ENCODE measurements around the gene GTPBP6.
"Not testable (repeated sequence)": the region's sequence is repeated elsewhere in the genome, so short reads cannot be mapped to it uniquely, and the experiment has no call there.

GTPBP6 gene

DNA sequence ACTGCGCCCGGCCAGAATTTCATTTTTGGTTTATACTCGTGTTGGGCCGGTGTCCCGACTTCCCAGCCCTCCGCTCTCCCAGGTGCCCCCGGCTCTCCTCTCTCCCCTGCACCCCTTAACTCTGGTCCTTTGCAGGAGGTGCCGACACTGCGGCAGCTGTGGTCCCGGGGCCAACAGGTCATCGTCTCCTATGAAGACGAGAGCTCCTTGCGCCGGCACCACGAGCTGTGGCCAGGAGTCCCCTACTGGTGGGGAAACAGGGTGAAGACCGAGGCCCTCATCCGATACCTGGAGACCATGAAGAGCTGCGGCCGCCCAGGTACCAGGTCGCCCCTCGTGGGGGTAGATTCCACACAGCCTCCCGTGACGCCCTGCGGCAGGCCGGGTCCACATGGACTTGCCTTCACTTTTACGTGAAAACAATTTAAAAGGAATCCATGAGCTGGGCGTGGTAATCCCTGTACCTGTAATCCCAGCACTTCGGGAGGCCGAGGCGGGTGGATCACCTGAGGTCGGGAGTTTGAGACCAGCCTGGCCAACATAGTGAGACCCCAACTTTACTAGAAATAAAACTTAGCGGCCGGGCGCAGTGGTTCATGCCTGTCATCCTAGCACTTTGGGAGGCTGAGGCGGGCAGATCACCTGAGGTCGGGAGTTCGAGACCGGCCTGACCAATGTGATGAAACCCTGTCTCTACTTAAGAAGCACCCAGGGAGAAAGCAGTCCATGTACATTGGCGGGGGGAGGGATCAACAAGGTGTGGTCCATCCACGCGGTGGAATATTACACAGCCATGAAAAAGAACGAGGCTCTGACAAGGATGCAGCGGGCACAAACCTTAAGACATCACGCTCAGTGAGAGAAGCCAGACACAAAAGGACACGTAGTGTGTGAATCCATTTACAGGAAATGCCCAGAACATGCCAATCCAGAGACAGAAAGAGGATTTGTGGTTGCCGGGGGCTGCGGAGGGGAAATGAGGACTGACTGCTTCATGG is 25.4 kb downstream of the GTPBP6 start:
- in situ Hi-C loops (cut with HindIII; ENCODE audit: low sequenced_read_pairs) = no loop called here

DNA sequence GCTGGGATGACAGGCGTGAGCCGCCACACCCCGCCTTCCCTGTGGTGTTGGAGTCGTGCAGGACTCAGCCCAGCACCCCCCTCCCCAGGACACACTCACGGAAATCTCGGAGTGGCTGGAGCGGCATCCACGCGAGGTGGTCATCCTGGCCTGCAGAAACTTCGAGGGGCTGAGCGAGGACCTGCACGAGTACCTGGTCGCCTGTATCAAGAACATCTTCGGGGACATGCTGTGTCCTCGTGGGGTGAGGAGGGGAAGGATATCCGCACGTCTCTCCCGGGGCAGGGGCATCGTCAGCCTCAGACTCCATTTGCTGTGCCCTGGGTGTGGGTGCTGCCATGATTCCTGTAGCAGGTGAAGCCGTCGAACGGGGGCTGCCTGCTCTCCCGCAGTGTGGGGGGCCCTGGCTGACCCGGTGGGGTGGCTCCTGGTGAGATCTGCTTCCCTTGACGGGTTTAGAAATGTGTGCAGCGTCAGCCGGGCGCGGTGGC is 27.1 kb downstream of the GTPBP6 start:
- in situ Hi-C loops (cut with HindIII; ENCODE audit: low sequenced_read_pairs) = no loop called here

DNA sequence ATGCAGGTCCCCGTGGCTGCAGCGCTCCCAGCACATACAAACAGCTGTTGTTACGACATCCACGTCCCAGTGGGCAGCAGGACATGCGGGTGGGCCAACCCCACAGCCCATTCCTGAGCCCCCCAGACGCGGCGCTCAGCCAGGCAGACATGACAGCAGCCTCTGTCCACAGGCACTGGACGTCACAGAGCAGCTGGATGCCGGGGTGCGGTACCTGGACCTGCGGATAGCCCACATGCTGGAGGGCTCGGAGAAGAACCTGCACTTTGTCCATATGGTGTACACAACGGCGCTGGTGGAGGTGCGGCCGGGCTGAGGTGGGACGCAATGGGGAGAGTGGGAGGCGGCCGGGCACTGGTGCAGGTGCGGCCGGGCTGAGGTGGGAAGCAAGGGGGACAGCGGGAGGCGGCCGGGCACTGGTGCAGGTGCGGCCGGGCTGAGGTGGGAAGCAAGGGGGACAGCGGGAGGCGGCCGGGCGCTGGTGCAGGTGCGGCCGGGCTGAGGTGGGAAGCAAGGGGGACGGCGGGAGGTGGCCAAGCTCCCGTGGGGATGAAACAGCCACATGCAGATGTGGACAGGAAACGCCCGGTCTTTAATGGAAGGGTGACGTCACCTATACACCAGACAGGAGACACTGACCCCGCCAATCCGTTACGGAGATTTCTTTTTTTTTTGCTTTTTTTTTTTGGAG is 28.0 kb downstream of the GTPBP6 start:
- in situ Hi-C loops (cut with HindIII; ENCODE audit: low sequenced_read_pairs) = no loop called here

DNA sequence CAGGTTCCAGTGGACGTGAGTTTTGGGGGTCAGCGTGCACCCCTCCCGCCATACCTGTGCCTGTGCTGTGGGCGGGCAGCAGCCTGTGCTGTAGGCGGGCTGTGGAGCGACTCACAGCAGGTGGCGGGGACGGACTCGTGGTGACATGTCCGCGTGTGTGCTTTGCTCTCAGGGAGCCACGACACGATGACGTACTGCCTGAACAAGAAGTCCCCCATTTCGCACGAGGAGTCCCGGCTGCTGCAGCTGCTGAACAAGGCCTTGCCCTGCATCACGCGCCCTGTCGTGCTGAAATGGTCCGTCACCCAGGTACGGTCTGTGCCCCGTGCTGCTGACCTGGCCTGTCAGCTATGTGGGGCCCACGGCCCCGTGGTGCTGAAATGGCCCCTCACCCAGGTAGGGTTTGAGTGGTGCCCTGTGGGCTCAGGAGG is 30.0 kb downstream of the GTPBP6 start:
- in situ Hi-C loops (cut with HindIII; ENCODE audit: low sequenced_read_pairs) = no loop called here

DNA sequence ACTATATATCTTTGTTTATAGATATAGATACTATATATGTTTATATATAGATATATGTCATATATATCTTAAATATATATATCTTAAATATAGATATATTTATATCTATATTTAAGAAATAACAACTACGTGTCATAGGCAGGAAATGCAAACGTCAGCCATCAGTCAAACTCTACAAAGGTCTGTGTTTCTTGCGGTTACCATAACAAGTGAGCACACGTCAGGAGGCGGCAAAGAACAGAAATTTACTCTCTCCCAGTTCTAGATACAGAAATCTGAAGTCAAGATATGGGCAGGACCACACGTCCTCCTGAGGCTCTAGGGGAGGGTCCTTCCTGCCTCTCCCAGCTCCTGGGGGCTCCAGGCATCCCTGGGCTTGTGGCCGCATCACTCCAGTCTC is 30.9 kb downstream of the GTPBP6 start:
- in situ Hi-C loops (cut with HindIII; ENCODE audit: low sequenced_read_pairs) = no loop called here

DNA sequence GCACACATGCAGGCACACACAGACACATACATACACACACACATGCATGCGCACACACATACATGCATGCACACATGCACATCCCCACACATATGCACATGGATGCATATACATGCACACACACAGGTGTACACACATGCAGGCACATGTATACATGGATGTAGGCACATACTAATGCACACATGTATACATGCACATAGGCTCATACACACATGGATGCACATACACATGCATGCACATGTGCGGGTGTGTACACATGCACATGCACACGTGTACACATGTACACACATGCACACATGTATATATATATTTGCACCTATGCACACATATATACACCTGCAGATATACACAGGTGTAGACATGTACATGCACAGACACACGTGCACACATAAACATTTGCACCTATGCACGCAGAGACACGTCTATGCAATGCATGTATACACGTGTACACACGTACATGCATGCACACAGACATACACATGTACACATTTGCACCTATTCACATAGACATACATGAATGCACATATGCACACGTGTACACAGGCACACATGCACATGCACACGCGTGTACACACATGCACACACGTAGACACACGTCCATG is 33.4 kb downstream of the GTPBP6 start:
- in situ Hi-C loops (cut with HindIII; ENCODE audit: low sequenced_read_pairs) = no loop called here

DNA sequence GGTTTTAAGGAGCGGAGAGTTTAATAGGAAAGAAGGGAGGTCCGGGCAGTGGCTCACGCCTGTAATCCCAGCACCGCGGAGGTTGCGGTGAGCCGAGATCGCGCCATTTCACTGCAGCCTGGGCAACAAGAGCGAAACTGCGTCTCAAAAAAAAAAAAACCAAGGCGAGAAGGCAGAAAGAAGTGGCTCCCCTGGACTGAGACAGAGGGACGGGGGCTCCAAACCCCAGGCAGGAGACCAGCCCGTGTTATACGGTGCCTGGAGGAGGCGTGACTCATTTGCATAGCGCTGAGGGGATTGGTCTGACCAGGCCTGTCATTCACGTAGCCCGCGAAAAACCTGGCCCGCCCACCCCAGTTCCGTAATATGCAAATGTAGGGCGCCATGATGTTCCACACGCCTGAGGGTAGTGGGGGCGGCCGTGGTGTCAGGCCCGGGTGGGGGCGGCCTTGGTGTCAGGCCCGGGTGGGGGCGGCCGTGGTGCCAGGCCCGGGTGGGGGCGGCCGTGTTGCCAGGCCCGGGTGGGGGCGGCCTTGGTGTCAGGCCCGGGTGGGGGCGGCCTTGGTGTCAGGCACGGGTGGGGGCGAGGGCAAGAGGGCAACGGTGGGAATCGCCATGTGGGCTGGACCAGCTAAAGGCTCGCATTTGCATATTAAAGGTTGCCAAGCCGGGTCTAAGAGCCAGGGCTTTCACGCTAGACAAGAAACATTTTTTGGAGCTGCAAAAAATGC is 35.3 kb downstream of the GTPBP6 start:
- in situ Hi-C loops (cut with HindIII; ENCODE audit: low sequenced_read_pairs) = no loop called here

DNA sequence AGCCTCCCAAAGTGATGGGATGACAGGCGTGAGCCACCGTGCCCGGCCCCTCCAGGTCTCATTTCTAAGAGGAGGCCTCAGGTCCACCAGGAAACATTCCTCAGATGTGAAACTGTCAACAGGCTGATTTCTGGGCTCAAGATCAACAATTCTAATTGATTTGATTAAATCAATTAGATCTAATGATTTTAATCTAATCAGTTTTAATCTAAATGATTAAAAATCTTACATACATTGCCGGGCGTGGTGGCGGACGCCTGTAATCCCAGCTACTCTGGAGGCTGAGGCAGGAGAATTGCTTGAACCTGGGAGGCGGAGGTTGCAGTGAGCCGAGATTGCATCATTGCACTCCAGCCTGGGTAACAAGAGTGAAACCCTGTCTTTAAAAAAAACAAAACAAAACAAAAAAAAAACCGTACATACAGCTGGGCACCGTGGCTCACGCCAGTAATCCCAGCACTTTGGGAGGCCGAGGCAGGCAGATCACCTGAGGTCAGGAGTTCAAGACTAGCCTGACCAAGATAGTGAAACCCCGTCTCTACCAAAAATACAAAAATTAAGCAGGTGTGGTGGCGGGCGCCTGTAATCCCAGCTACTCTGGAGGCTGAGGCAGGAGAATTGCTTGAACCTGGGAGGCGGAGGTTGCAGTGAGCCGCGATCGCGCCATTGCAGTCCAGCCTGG is 36.5 kb downstream of the GTPBP6 start:
- in situ Hi-C loops (cut with HindIII; ENCODE audit: low sequenced_read_pairs) = not testable (repeated sequence)

DNA sequence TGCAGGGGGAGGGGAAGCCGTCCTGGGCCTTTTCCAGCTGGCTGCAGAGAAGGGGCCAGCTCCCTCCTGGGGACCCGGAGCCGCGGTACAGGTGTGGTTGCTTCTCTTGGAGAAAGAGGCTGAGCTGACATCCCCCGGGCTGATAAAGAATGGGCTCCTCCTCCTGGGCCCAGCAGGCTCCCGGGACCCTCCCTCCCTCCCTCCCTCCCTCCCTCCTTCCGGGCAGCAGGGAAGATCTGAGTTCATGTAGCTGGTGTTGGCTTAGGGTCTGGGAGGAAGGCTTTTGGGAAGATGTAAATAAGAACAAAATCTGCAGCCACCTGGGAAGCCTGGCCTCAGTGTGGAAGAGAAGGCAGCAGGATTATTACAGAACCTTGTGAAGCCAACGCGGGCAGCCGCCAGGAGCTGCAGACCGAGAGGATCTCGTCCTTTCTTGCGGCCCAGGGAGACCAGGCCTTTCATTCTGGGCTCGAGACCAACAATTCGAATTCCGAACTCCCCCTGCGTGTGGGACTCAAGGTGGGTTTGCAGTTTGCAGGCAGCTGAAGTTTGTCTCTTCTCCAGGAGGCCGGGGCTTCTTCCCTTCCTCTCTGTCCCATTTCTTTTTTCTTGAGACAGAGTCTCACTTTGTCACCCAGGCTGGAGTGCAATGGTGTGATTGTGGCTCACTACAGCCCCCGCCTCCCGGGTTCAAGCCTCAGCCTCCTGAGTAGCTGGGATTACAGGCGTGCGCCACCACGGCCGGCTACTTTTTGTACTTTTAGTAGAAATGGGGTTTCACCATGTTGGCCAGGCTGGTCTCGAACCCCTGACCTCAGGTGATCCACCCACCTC is 37.2 kb downstream of the GTPBP6 start, which contains the start of gene PLCXD1:
Gene PLCXD1 (plus strand): TSS at position 216 of the 834 bp plus-strand sequence. CDS start 2,807 bp downstream, outside the sequence.
- in situ Hi-C loops (cut with HindIII; ENCODE audit: low sequenced_read_pairs) = no loop called here

DNA sequence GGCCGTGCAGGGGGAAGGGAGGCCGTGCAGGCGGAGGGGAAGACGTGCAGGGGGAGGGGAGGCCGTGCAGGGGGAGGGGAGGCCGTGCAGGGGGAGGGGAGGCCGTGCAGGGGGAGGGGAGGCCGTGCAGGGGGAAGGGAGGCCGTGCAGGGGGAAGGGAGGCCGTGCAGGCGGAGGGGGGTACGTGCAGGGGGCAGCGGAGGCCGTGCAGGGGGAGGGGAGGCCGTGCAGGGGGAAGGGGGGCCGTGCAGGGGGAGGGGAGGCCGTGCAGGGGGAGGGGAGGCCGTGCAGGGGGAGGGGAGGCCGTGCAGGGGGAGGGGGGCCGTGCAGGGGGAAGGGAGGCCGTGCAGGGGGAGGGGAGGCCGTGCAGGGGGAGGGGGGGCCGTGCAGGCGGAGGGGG is 37.9 kb downstream of the GTPBP6 start:
- in situ Hi-C loops (cut with HindIII; ENCODE audit: low sequenced_read_pairs) = not testable (repeated sequence)

DNA sequence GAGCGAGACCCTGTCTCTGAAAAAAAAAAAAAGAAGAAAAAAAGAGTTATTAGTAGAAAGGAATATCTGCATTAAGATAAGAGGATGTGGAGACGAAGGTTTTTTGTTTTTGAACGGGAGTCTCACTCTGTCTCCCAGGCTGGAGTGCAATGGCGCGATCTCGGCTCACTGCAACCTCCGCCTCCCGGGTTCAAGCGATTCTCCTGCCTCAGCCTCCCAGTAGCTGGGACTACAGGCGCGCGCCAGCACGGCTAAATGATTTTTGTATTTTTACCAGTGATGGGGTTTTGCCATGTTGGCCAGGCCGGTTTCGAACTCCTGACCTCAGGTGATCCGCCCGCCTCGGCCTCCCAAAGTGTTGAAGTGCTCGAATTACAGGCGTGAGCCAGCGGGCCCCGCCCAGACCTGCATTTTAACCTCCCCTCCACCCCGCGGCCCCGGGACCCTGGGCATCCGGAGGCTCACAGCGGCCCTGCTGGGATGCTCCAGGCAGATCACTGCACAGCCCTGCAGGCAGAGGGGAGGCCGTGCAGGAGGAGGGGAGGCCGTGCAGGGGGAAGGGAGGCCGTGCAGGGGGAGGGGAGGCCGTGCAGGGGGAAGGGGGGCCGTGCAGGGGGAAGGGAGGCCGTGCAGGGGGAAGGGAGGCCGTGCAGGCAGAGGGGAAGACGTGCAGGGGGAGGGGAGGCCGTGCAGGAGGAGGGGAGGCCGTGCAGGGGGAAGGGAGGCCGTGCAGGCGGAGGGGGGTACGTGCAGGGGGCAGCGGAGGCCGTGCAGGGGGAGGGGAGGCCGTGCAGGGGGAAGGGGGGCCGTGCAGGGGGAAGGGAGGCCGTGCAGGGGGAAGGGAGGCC is 38.6 kb downstream of the GTPBP6 start:
- in situ Hi-C loops (cut with HindIII; ENCODE audit: low sequenced_read_pairs) = not testable (repeated sequence)

DNA sequence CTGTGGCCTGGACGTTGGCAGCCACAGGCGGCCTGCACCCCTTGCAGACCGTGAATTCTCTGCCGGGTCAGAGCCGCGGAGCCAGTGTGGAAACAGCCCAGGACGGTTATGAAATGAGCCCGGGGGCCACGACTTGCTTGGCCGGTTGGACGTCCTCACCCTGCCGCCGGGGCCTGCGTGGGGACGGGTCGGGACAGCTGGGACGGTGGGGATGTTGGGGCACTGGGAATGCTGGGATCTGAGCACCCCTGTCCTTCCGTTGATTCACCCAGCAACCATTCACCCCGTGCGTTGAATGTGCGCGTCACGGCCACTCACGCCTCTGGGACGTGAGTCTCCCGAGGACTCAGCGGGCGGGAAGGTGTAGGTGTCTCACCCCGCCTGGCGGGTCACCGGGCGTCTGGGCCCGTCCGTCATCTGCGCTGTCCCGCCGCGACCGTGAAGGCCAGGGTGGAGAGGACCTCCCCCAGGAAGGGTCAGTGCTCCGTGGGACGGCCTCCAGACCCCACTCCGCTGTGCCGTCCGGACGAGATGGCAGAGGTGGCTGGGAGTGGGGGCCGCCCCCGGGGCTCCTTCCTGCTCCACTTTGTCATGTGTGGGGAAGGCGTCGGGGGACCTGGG is 41.9 kb downstream of the GTPBP6 start:
- in situ Hi-C loops (cut with HindIII; ENCODE audit: low sequenced_read_pairs) = no loop called here

DNA sequence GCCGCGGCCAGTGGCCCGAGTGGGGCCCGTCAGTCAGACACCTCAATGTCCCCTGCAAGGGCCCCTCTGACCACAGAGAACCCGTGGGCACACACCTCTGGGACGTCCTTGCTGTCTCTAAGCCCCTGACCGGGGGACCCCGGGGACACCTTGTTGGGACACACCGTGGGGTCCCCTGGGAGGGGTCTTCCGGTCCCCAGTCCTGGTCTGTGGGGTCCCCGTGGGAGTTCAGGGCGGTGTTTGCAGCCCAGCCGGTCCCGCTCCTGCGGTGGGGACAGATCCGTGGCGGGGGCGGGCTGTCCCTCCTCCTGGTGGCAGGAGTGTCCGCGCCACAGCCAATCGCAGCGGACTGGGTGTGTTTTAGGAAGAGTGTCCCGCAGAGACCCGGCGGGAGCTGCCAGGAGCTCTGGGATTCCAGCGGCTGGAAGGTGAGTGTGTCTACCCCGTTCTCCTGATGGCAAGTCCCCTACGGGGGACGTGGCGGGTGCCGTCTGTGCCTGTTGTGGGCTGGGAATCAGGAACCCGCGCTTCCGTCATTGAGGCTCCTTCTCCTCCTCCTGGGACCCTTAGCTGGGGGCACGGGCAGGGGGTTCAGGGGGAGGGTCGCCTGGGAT is 42.5 kb downstream of the GTPBP6 start:
- in situ Hi-C loops (cut with HindIII; ENCODE audit: low sequenced_read_pairs) = no loop called here

DNA sequence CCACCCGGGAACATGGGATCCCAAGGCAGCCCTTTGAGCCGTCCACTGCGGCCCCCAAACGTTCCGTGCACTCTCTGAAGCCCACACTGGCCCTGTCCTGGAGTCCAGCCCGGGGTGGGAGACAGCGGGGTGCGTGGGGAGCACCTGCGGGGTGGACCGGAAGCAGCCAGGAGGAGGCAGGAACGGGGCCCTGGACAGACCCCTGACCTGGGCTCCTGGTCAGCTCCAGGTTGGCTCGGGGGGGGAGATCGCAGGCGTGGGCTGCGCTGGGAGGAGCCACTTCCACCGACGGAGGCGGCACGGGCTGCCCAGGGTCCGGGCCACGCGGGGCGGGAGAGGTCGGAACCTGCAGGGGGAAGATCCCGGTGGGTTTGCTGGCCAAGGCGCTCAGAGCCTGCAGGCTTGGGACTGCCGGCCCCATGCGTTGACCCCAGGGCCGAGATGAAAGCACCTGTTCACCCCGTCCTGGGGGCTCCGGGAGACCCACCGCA is 43.1 kb downstream of the GTPBP6 start:
- in situ Hi-C loops (cut with HindIII; ENCODE audit: low sequenced_read_pairs) = no loop called here

DNA sequence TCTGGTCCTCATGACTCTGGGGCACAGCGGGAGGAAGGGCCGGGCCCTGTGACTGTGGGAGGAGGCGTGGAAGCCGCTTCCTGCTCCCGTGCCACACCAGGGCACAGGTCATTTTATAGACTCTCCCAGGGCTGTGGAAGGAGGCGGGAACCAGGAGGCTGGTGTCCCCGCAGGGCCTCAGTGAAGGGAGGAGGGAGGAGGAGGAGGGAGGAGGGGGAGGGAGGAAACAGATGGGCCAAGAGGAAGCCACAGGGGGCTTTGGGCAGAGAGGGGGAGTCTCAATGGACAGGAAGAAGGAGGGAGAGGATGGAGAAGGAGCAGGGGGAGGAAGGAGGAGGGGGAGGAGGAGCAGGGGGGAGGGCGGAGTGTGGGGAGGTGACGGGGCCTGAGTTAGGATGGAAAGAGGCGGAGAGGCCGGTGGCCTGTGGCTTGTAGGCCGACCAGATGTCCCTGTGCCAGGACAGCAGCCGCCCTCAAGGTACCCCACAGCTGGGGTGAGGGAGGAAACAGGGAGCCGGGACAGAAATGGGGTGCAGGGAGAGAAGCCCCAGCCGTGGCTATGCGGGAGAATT is 43.6 kb downstream of the GTPBP6 start:
- in situ Hi-C loops (cut with HindIII; ENCODE audit: low sequenced_read_pairs) = no loop called here

DNA sequence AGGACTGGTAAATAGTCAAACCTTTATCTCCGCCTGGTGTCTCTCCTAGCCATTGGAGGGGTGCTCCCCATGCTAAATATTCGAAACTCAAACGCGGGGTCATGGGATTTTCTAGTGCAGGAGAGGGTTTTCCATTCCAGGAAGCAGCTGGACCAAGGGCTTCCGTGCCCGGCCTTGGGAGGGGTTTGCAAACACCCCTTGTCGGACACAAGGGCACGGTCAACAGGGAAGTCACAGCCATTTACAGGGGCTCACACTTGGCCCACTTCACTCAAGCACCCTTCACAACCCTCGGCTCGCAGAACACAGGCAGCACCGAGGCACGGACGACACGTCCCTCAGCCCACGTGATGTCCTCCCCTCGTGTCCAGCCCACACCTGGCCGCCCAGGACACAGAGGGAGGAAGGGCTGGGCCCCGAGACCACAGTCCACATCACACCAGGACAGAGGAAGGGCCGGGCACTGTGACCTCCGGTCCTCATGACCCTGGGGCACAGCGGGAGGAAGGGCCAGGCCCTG is 47.7 kb downstream of the GTPBP6 start:
- in situ Hi-C loops (cut with HindIII; ENCODE audit: low sequenced_read_pairs) = no loop called here

All from DLD1 (cell line).